NK-92 (cell line): Measurements from ENCODE around the gene M6PR.

Experiments
- DNase-seq: peaks from one replicate; lab custom pipeline; 2025; ENCODE audit not compliant: unreplicated experiment; lab: John Stamatoyannopoulos, UW

The M6PR gene

GRCh38 chr12:8949342-8950220, at the start of gene M6PR:
TSS of gene M6PR (minus strand) at chr12:8949645. CDS start at chr12:8946404, 3,241 bp downstream.
- peak; percentile 54 for DNase-seq

DNA sequence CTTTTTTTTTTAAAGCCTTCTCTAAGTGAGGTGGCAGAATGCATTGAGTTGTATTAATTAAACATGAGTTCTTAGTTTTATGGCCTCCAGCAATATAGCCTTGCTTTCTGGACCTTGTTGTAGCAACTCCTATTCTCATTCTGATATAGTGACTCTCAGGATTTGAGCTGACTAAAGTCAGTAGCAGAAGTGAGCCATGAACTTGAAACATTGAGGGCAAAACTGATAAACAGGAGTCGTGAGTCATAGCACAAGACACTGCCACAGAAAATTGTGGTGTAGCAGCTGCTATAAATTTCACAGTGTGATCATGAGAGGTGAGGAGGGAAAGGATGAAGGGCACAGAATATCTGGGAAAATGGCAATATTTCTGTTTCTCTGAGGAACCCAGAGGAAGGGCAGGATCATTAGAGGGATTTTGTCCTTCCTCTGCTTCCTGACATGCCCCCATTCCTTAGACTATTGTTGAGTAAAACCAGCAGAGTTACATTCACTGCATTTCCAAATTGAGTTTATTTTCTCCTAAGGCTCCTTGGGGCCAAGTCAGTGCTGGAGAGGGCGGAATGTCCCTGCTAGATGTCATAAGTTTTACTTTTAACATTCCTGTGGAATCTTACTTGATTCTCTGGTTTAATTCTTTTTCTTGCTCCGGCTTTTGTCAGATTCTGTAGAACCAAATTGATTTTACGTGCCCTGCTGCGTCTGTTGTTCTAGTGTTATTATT, 47.4 kb upstream of the M6PR start:
- no peak for DNase-seq

- DNase-seq: no peak
These were observed 45.8 kb upstream of the M6PR start for GRCh38 chr12:8995021-8995775.

DNA sequence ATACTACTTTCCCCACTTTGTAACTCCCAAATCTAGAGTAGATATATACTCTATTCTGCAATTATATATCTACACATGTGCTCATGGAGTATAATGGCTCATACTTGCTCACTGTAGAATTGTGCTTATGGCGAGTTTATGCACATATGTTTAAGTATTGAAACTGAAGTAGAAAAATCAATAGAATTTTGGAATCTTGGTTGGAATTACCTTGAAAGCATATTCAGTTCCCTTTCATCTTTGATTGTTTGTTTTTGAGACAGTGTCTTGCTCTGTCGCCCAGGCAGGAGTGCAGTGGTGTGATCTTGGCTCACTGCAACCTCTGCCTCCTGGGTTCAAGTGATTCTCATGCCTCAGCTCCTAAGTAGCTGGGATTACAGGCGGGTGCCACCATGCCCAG, 44.4 kb upstream of the M6PR start:
- no peak for DNase-seq

DNA sequence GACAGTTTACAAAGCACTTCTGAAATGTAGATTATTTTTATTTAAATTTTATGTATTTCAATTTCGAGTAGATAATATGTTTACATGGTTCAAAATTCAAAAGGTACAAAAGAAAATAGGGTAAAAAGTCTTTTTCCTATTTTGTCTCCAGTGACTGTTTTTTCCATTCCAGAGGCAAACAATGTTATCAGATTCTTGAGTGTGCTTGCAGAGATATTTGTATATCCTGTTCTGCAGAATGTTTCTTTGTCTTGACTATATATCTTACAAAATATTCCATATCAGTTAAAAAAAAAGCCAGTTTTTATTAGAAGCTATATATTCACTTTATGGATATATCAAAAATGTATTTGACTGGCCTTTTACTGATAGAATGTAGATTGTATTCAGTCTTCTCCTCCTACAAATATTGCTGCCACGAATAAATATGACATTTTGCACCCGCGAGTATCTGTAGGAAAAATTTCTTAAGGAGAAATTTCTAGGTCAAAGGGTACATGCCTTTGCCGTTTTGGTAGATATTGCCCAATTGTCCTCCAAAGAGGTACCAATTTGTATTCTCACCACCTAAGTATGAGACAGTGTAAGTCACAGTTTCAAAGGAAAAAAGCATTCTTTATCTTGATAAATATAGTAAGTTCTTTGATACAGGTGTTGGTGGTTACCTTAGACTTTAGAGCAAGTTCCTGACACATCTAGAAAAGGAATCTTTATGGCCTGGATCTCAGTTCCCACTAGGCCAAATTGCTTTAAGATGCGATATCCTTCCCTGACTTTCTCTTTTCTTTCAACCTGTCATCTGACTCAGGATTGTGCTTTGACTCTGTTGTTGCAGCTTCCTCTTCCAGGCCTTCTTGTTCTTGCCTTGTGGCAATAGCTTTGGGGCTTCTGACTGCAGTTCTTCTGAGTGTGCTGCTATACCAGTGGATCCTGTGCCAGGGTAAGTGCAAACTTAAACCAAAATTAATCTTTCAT, 42.2 kb upstream of the M6PR start:
- DNase-seq: no peak

DNA sequence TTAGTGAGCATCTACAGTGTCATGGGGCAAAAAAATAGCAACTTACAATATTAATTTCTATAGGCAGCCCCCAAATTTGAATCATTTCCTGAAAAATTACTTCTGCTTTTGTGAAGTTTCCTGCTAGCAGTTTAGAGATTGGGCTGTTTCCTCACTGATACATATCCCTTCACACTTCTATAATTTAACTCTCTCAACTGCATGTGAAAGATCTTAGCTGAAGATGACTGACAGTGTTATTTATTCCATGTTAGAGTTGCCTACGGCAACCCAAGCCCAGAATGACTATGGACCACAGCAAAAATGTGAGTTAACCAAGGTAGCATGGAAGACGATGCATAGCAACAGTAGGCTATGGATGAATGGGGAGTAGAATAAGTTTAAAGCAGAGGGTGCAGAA, 40.0 kb upstream of the M6PR start, which contains the start of gene KLRG1:
Gene KLRG1 (plus strand): TSS at position 134 of the 400 bp plus-strand sequence. CDS start 90 bp downstream, at position 224.
- no peak for DNase-seq

DNA sequence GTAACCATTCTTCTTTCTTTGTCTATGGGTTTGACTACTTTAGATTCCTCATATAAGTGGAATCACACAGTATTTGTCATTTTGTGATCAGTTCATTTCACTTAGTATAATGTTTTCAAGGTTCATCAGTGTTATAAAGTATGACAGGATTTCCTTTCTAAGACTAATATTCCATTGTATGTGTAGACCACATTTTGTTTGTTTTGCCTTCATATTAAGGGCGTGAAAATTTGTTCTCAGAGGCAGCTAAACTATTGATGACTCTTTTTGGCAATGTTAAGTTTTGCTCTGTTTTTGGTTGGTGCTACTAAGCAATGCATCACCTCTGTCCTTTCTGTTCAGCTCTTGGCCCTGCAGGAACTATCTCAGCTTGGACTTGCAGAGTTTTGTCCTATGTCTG, 38.2 kb upstream of the M6PR start:
- no peak for DNase-seq

DNA sequence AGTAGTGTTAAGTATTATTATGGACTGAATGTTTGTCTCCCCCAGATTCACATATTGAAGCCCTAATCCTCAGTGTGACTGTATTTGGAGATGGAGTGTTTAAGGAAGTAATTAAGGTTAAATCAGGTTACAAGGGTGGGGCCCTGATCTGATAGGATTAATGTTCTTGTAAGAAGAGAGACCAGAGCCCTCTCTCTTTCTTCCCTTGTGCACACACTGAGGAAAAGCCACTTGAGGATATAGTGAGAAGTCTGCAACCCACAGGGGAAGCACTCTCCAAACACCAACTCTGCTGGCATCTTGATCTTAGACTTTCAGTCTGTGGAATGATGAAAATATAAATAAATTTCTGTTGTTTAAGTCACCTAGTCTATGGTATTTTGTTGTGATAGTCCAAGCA, 37.7 kb upstream of the M6PR start:
- no peak for DNase-seq

DNA sequence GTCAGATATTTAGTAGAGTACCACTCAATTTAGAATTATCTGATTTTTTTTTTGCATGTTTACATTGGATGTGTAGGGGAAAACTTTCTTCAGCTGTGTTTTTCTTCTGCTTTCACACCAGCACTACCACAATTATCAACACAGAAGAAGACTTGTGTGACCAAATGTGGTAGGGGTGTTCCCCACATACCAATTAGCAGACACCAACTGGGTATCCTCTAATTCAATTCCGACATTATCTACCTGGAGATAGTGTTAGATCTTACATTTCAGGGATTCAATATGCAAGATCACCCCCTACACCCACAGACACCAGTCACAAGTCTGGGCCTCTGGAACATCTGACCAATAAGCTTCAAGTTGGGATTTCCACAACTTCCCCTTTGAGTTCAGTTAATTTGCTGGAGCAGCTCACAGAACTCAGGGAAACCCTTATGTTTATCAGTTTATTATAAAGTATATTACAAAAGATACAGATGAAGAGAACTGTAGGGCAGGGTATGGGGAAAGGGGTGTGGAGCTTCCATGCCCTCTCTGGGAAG, 35.8 kb upstream of the M6PR start:
- no peak for DNase-seq

- no peak for DNase-seq
These were observed 30.7 kb upstream of the M6PR start for GRCh38 chr12:8980137-8980536.

DNA sequence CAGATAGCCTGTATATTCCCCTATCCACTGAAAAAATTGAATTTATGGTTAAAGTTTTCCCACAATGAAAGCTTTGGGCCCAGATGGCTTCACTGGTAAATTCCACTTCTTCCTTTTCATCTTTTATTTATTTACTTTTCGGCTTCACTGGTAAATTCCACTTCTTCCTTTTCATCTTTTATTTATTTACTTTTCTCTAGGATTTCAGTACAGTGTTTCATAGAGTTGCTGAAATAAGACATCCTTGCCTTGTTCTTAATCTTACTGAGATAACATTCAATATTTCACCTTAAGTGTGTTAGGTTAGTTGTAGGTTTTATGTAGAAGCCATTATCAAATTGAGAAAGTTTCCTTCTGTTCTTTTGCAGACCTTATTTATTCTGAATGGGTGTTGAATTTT, 21.0 kb upstream of the M6PR start:
- DNase-seq: no peak

- DNase-seq: no peak
These were observed 20.5 kb upstream of the M6PR start for GRCh38 chr12:8969861-8970411.

GRCh38 chr12:8968761-8969160, 19.3 kb upstream of the M6PR start:
- DNase-seq: no peak

DNA sequence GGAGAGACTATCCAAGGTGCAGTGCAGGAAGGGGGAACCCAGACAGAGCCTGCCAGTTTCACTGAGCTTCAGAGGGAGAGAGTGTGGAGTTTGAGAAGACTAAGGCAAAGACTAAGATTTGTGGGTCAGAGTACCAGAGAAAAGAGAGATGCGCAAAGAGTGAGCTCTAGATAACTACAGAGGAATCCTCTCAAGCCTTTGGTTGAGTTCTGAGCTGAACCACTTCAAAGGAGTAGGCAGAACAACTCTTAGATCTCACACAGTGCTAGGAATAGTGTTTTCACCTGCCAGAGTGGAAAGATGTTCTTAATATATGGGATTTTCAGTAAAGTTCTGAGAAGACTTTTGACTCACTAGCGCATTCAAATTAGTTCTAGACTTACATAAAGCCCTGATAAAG, 10.7 kb upstream of the M6PR start:
- DNase-seq: no peak

- DNase-seq: no peak
These were observed 8.6 kb upstream of the M6PR start for GRCh38 chr12:8958066-8958465.

- no peak for DNase-seq
These were observed 8.1 kb upstream of the M6PR start for GRCh38 chr12:8957561-8957960.

GRCh38 chr12:8956772-8957171, 7.3 kb upstream of the M6PR start:
- no peak for DNase-seq

GRCh38 chr12:8956073-8956472, 6.6 kb upstream of the M6PR start:
- no peak for DNase-seq

- DNase-seq: no peak
These were observed 4.4 kb upstream of the M6PR start for GRCh38 chr12:8953773-8954402.
